ENCODE measurements around the gene TMC5. TPM values are rescaled to one million over a fixed set of nuclear protein-coding genes. Genes with fewer than 3 reads are reported as not detected.

The TMC5 gene
- total and polyA plus RNA-seq, 2 of the 13 experiments (the other 11 are each of a cell fraction or from before 2014, with no cell fraction given), result 0.09 to 0.41 TPM

DNA sequence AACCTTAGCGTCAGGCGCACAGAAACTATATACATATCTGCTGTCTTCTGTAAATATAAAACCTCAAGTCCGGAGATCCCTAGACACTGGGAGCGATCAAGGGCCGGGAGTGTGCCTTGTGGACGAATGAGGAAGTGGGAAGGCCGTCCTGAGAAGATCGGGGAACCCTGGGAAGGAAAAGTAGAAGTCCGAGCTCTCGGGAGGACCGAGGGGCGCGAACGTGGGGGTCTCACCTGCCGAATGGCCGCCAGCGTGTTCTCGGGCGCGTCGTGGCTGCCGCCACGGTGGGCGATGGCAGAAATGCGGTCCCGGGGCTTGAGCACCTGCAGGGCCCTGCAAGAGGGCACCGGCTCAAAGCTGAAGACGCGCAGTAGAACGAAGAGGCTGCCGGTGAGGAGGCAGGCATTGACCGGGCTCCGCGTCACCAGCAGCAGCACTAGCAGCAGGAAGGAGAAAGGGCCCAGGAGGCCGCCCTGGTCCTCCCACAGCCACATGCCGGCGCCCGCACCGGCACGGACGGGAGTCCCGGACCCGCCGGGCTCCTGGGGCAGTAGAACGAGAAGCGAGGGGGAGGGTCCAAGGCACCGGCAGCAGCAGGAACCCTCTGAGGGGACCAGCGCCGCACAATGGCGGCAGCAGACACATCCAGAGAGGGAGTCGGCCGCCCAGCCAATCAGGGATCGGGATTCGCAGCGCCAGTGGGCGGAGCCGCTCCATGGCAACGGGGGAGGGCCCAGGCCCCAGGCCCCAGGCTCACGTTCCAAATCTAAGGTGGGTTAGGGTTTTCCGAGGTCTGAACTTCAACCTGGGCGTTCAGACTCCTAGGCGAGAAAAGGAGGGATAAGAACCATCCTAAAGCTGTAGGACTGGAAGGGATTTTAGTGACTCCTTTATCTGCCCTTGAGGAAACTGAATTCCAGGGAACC lies 104.1 kb downstream of the TMC5 start, which contains the start of gene GDE1 (continued):
- TF ChIP-seq ZNF574 (CRISPR knock-in tag; IDR thresholded peaks at IDR 0.05) (peak; percentile 81), NCOA1 (CRISPR knock-in tag; IDR thresholded peaks at IDR 0.05) (no peak), AGO2 (optimal IDR thresholded peaks at IDR 0.05; ENCODE audit: low read depth, low read length) (peak; percentile 78), ZNF382 (CRISPR knock-in tag; IDR thresholded peaks at IDR 0.05; ENCODE audit: borderline replicate concordance) (no peak), YEATS4 (CRISPR knock-in tag; IDR thresholded peaks at IDR 0.05; ENCODE audit: borderline replicate concordance) (peak; percentile 63), ZNF605 (CRISPR knock-in tag; IDR thresholded peaks at IDR 0.05) (peak; percentile 99), ZBTB26 (CRISPR knock-in tag; IDR thresholded peaks at IDR 0.05; ENCODE audit: borderline replicate concordance) (peak; percentile 40), ZNF737 (CRISPR knock-in tag; IDR thresholded peaks at IDR 0.05; ENCODE audit: borderline replicate concordance) (no peak), TEAD3 (CRISPR knock-in tag; optimal IDR thresholded peaks at IDR 0.05; ENCODE audit: borderline replicate concordance) (peak; percentile 53), NCOA2 (CRISPR knock-in tag; IDR thresholded peaks at IDR 0.05) (peak; percentile 41; the same call in 1 of the 2 replicates), MED13 (CRISPR knock-in tag; IDR thresholded peaks at IDR 0.05) (peak; percentile 71), ZNF629 (CRISPR knock-in tag; conservative IDR thresholded peaks at IDR 0.05) (no peak), HDAC2 (CRISPR knock-in tag; IDR thresholded peaks at IDR 0.05) (peak; percentile 52)
- TF ChIP-seq, protein P1, sequence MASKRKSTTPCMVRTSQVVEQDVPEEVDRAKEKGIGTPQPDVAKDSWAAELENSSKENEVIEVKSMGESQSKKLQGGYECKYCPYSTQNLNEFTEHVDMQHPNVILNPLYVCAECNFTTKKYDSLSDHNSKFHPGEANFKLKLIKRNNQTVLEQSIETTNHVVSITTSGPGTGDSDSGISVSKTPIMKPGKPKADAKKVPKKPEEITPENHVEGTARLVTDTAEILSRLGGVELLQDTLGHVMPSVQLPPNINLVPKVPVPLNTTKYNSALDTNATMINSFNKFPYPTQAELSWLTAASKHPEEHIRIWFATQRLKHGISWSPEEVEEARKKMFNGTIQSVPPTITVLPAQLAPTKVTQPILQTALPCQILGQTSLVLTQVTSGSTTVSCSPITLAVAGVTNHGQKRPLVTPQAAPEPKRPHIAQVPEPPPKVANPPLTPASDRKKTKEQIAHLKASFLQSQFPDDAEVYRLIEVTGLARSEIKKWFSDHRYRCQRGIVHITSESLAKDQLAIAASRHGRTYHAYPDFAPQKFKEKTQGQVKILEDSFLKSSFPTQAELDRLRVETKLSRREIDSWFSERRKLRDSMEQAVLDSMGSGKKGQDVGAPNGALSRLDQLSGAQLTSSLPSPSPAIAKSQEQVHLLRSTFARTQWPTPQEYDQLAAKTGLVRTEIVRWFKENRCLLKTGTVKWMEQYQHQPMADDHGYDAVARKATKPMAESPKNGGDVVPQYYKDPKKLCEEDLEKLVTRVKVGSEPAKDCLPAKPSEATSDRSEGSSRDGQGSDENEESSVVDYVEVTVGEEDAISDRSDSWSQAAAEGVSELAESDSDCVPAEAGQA (IDR thresholded peaks at IDR 0.05; ENCODE audit: low read depth), result peak; percentile 86
- TF ChIP-seq, protein P1 (CRISPR knock-in tag; IDR thresholded peaks at IDR 0.05; ENCODE audit: borderline replicate concordance), result no peak; the same call in 1 of the 2 replicates
- TF ChIP-seq, protein P2, sequence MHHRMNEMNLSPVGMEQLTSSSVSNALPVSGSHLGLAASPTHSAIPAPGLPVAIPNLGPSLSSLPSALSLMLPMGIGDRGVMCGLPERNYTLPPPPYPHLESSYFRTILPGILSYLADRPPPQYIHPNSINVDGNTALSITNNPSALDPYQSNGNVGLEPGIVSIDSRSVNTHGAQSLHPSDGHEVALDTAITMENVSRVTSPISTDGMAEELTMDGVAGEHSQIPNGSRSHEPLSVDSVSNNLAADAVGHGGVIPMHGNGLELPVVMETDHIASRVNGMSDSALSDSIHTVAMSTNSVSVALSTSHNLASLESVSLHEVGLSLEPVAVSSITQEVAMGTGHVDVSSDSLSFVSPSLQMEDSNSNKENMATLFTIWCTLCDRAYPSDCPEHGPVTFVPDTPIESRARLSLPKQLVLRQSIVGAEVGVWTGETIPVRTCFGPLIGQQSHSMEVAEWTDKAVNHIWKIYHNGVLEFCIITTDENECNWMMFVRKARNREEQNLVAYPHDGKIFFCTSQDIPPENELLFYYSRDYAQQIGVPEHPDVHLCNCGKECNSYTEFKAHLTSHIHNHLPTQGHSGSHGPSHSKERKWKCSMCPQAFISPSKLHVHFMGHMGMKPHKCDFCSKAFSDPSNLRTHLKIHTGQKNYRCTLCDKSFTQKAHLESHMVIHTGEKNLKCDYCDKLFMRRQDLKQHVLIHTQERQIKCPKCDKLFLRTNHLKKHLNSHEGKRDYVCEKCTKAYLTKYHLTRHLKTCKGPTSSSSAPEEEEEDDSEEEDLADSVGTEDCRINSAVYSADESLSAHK (CRISPR knock-in tag; IDR thresholded peaks at IDR 0.05; ENCODE audit: borderline replicate concordance), result 0 out of 2 replicates have a peak, but pooled peaks have one; percentile 31
